ENCODE results near the gene CDKAL1. TPM values are rescaled to one million over a fixed set of nuclear protein-coding genes. Genes with fewer than 3 reads are reported as not detected.

The CDKAL1 gene
- total and polyA plus RNA-seq, 2 of the 8 experiments (the other 6 are each of a cell fraction or from before 2014, with no cell fraction given), result 8.4 to 24.6 TPM

- H2AFZ ChIP-seq (ENCODE audit: low read length), result no peak overlapping the region
- no peaks in the 10 kb centered on the region for H3K27me3 ChIP-seq (replicated peaks in 1 of 4; ENCODE audit: control insufficient read depth in 3 of 4, extremely low read depth in 1 of 4, insufficient read depth in 3 of 4, low read length in 3 of 4)
- no peak overlapping the region for H2BK5ac ChIP-seq (ENCODE audit: low read depth, low read length)
- H3K56ac ChIP-seq (replicated peaks; ENCODE audit: insufficient read length, low read depth, low read length), result no peak overlapping the region
- no peaks in the 10 kb centered on the region for H4K20me1 ChIP-seq (replicated peaks in 1 of 2; ENCODE audit: control insufficient read depth in 1 of 2, insufficient read depth in 2 of 2, low read length in 2 of 2)
- TF ChIP-seq CBX5 (IDR thresholded peaks at IDR 0.05; ENCODE audit: low read depth, low read length) (no peak), EP300 (IDR thresholded peaks at IDR 0.05; ENCODE audit: borderline replicate concordance in 1 of 2, low read depth in 2 of 2, low read length in 2 of 2) (no peak), SIX5 (IDR thresholded peaks at IDR 0.05; ENCODE audit: low read depth, low read length) (no peak)
- no peaks in the 10 kb centered on the region for H3K9me3 ChIP-seq (ENCODE audit: insufficient read depth in 2 of 2, low read depth in 1 of 2, low read length in 1 of 2)
- no peak overlapping the region for H2BK12ac ChIP-seq (ENCODE audit: low read depth, low read length)
- POLR2A ChIA-PET (ENCODE audit: partially characterized antibody), result no interaction called here
- H2BK20ac ChIP-seq (ENCODE audit: low read length), result no peak overlapping the region
- no peaks in the 10 kb centered on the region for H3K79me1 ChIP-seq (ENCODE audit: low read depth, low read length)
- H3K14ac ChIP-seq (ENCODE audit: insufficient read length), result no peak overlapping the region
- H3K23me2 ChIP-seq (ENCODE audit: low read depth, low read length), result no peaks in the 10 kb centered on the region
- no peak overlapping the region for H2BK120ac ChIP-seq (replicated peaks; ENCODE audit: low read depth, low read length)
- H3K4me1 ChIP-seq (replicated peaks in 1 of 4; ENCODE audit: control insufficient read depth in 3 of 4, insufficient read depth in 4 of 4, low read length in 3 of 4), result no peaks in the 10 kb centered on the region
- no peak overlapping the region for H3K27ac ChIP-seq (ENCODE audit: low read depth, low read length)
- 88% methylated on average over 1 of the region's 1 CpG; no CpG with 5 or more reads in 1 of the 2 experiments for WGBS, 2 experiments (ENCODE audit: extremely low coverage in 1 of 2, insufficient coverage in 1 of 2, insufficient read length in 1 of 2, insufficient replicate concordance in 2 of 2, low coverage in 1 of 2, low lambda C conversion rate in 2 of 2, missing lambda C conversion rate in 1 of 2)
- H4K8ac ChIP-seq (ENCODE audit: extremely low read depth, insufficient read depth, low read length), result no peak overlapping the region
- no peak for DNase-seq (ENCODE audit: low read depth in 1 of 2, low spot score in 2 of 2)
- FAIRE-seq, result no peak
- H3K36me3 ChIP-seq (ENCODE audit: control insufficient read depth in 2 of 4, insufficient read depth in 4 of 4, low read length in 3 of 4), result no peaks in the 10 kb centered on the region
- no peak overlapping the region for H3K23ac ChIP-seq (ENCODE audit: insufficient read length)
- no peak overlapping the region for H4K91ac ChIP-seq (replicated peaks; ENCODE audit: insufficient read length, low read length)
- H2BK15ac ChIP-seq (ENCODE audit: low read length), result no peak overlapping the region
- no peak overlapping the region for H3K4me3 ChIP-seq (ENCODE audit: extremely low read depth in 1 of 4, insufficient read depth in 2 of 4, low read depth in 3 of 4, low read length in 4 of 4)
- H3K4ac ChIP-seq (replicated peaks; ENCODE audit: insufficient read length, low read depth, low read length), result no peak overlapping the region
- no peak overlapping the region for H3K9ac ChIP-seq (replicated peaks in 1 of 4; ENCODE audit: extremely low read depth in 1 of 4, low read depth in 3 of 4, low read length in 3 of 4)
- CTCF ChIA-PET (ENCODE audit: partially characterized antibody), result no interaction called here
- H3K18ac ChIP-seq (ENCODE audit: extremely low read depth, low read length), result no peak overlapping the region
- no peaks in the 10 kb centered on the region for H3K79me2 ChIP-seq (ENCODE audit: control insufficient read depth in 1 of 2, insufficient read depth in 2 of 2, low read length in 2 of 2)
- H2AK5ac ChIP-seq (ENCODE audit: low read depth, low read length), result no peak overlapping the region
- H3K4me2 ChIP-seq (ENCODE audit: insufficient read depth in 1 of 2, low read depth in 2 of 2, low read length in 2 of 2), result no peak overlapping the region
- H4K5ac ChIP-seq (ENCODE audit: insufficient read length, low read depth, low read length), result no peak overlapping the region
These were observed 616.4 kb downstream of the CDKAL1 start for GRCh38 chr6:21150667-21151066.

Measured in H1 (cell line).